Uterus (tissue), 4 donors: ENCODE results near the gene DDHD1. TPM values are rescaled to one million over a fixed set of nuclear protein-coding genes. Genes with fewer than 3 reads are reported as not detected.

ENCODE experiments used
- DNase-seq, 2 donors: peaks; one replicate each; pipeline ENCODE4 v3.0.0-alpha.2; 2019 to 2020
- H3K27ac ChIP-seq, 2 donors: fragments of 200-600 bp; sonication (generic); 1 replicate in 1 of 2; 2 replicates in 1 of 2; pipeline ENCODE4 v1.5.1; 2016 to 2018
- H3K27me3 ChIP-seq, 2 donors: fragments of 200-600 bp; sonication (generic); one replicate each; pipeline ENCODE4 v1.5.1; 2018 to 2019; ENCODE audit warnings: control low read depth in 1 of 2
- H3K36me3 ChIP-seq, 2 donors: fragments of 200-600 bp; sonication (generic); one replicate each; pipeline ENCODE4 v1.5.1; 2019; ENCODE audit warnings: control low read depth in 1 of 2
- H3K4me1 ChIP-seq, 2 donors: fragments of 200-600 bp; sonication (generic); one replicate each; pipeline ENCODE4 v1.5.1; 2018 to 2019; ENCODE audit warnings: control low read depth in 1 of 2
- H3K4me3 ChIP-seq, 2 donors: fragments of 200-600 bp; sonication (generic); 1 replicate in 1 of 2; 2 replicates in 1 of 2; pipeline ENCODE4 v1.5.1; 2018 to 2019; ENCODE audit warnings: mild to moderate bottlenecking in 1 of 2
- H3K9me3 ChIP-seq, 2 donors: fragments of 200-600 bp; sonication (generic); one replicate each; pipeline ENCODE4 v1.5.1; 2019; ENCODE audit warnings: control low read depth in 1 of 2
- CTCF ChIP-seq, 4 experiments: fragments of 200-600 bp in 2 of 4; fragments of 450-650 bp in 2 of 4; sonication (generic) in 2 of 4; IDR thresholded peaks; one replicate each; pipeline ENCODE4 v1.5.1; 2016 to 2019; ENCODE audit warnings: antibody characterized with exemption in 4 of 4, mild to moderate bottlenecking in 2 of 4, moderate library complexity in 1 of 4
- POLR2A ChIP-seq, 2 donors: fragments of 450-650 bp; IDR thresholded peaks; one replicate each; pipeline ENCODE4 v1.6.1; 2016; ENCODE audit warnings: antibody characterized with exemption in 2 of 2, mild to moderate bottlenecking in 1 of 2, moderate library complexity in 1 of 2
- intact Hi-C: fragments of 100-400 bp; cut with DNase I; formaldehyde crosslinking; loops from one replicate; pipeline ENCODE4 v1.15.1; 2023; ENCODE audit warnings: low total_unique reads
- total RNA-seq, 4 donors: library from RNA; depleted of rRNA in 3 of 4; stranded (reverse); fragments of >200 nt in 3 of 4; gene quantifications; one replicate each; pipeline versions ENCODE4 v1.1.0 to v1.2.4, GENCODE V29; 2014 to 2023
- donor health status: DM: yes; HTN: yes; CAD: no.

Gene DDHD1
- total RNA-seq, 4 donors from 2014 or later: 25.1 to 38.5 (median 30.7) TPM

GRCh38 chr14:53016491-53016890 lies 136.6 kb downstream of the DDHD1 start:
- H3K4me3 ChIP-seq: no peak overlapping the region
- no peaks in the 10 kb centered on the region for H3K27me3 ChIP-seq
- no peak for DNase-seq
- H3K27ac ChIP-seq: no peak overlapping the region
- intact Hi-C loops: no loop called here
- TF ChIP-seq CTCF (IDR thresholded peaks at IDR 0.05) (no peak), POLR2A (IDR thresholded peaks at IDR 0.05) (no peak)
- H3K36me3 ChIP-seq: no peaks in the 10 kb centered on the region
- H3K9me3 ChIP-seq: no peaks in the 10 kb centered on the region
- H3K4me1 ChIP-seq: no peaks in the 10 kb centered on the region

DNA sequence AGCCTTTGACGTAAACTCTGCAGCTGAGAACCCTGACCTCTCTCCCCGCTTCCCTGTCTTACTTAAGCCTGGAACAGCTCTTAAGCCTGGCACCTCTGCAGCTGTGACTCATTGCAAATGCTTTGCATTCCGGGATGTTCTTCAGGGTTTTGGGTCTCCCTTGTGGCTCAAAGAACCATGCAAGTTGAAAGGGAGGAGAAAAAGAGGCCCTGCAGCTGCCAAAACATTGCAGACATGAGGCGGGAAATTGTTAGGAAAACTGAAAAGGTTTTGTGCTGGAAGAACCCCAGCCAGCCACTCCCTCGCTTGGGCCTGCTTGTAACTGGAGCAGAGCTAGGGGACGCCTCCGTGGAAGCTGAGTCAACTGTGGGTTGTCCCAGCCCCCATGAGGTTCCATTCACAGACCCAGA lies 142.1 kb downstream of the DDHD1 start:
- H3K4me3 ChIP-seq: no peak overlapping the region
- no peaks in the 10 kb centered on the region for H3K36me3 ChIP-seq
- no peaks in the 10 kb centered on the region for H3K27me3 ChIP-seq
- no peaks in the 10 kb centered on the region for H3K9me3 ChIP-seq
- H3K27ac ChIP-seq: peak overlapping the region; percentile 67 to 69
- peak; percentile 82 to 85 for DNase-seq
- no peaks in the 10 kb centered on the region for H3K4me1 ChIP-seq
- TF ChIP-seq CTCF (IDR thresholded peaks at IDR 0.05) (no peak), POLR2A (IDR thresholded peaks at IDR 0.05) (no peak)
- intact Hi-C loops: no loop called here

- intact Hi-C loops: no loop called here
- peak overlapping the region; percentile 67 to 69 for H3K27ac ChIP-seq
These were observed 142.7 kb downstream of the DDHD1 start for GRCh38 chr14:53010193-53011040.

GRCh38 chr14:53006931-53007562 lies 146.1 kb downstream of the DDHD1 start:
- DNase-seq: no peak
- no peaks in the 10 kb centered on the region for H3K9me3 ChIP-seq
- H3K27me3 ChIP-seq: no peaks in the 10 kb centered on the region
- intact Hi-C loops: no loop called here
- no peaks in the 10 kb centered on the region for H3K36me3 ChIP-seq
- no peak overlapping the region for H3K27ac ChIP-seq
- TF ChIP-seq POLR2A (IDR thresholded peaks at IDR 0.05) (no peak), CTCF (IDR thresholded peaks at IDR 0.05) (no peak)
- no peak overlapping the region for H3K4me3 ChIP-seq
- H3K4me1 ChIP-seq: no peaks in the 10 kb centered on the region

More at GRCh38 chr14:53010193-53011040, 142.7 kb downstream of the DDHD1 start:
- Histone ChIP-seq H3K36me3 (no peaks in the 10 kb centered on the region), H3K9me3 (no peaks in the 10 kb centered on the region), H3K27me3 (no peaks in the 10 kb centered on the region), H3K4me3 (no peak overlapping the region), H3K4me1 (no peaks in the 10 kb centered on the region)
- TF ChIP-seq CTCF (IDR thresholded peaks at IDR 0.05) (no peak), POLR2A (IDR thresholded peaks at IDR 0.05) (no peak)
- no peak for DNase-seq

DNA sequence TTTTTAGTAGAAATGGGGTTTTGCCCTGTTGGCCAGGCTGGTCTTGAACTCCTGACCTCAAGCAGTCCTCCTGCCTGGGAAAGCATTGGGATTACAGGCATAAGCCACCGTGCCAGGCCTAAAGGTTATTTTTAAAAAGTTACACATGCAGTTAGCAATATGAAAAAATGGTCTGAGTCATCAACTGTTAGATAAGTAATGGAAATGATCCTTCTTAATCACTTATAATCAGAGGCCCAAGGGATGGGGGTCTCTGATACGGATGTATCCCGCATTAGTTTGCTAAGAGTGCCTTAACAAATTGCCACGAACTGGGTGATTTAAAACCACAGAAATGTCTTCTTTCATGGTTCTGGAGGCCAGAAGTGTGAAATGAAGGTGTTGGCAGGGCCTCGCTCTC lies 148.1 kb downstream of the DDHD1 start:
- TF ChIP-seq CTCF (IDR thresholded peaks at IDR 0.05): no peak
- Histone ChIP-seq H3K4me1 (no peaks in the 10 kb centered on the region), H3K27ac (no peak overlapping the region), H3K27me3 (no peaks in the 10 kb centered on the region), H3K9me3 (no peaks in the 10 kb centered on the region), H3K4me3 (no peak overlapping the region), H3K36me3 (no peaks in the 10 kb centered on the region)
- DNase-seq: no peak
- intact Hi-C loops: no loop called here
